GM23338 (cell line): Measurements from ENCODE around the gene RGS6. TPM values are rescaled to one million over a fixed set of nuclear protein-coding genes. Genes with fewer than 3 reads are reported as not detected.

ENCODE experiments used
- ATAC-seq: fragments of 200-7000 bp; cut with Tn5 transposase; 3 replicates; pipeline ENCODE4 v1.9.1; 2020
- DNase-seq: peaks from one replicate; pipeline ENCODE4 v3.0.0-alpha.2; 2015; ENCODE audit warnings: low spot score
- H2AFZ ChIP-seq: fragments of 200-600 bp; sonication (generic); 2 replicates; pipeline ENCODE4 v1.8.0; 2016; ENCODE audit warnings: antibody characterized with exemption, mild to moderate bottlenecking, moderate library complexity
- H3F3A ChIP-seq: fragments of 200-600 bp; sonication (generic); replicated peaks from 2 replicates; pipeline ENCODE4 v1.8.0; 2017; ENCODE audit warnings: antibody characterized with exemption, mixed run types, low read depth
- H3K27ac ChIP-seq: fragments of 200-600 bp; sonication (generic); 2 replicates; pipeline ENCODE4 v1.6.1; 2016; ENCODE audit warnings: low read depth
- H3K27me3 ChIP-seq: fragments of 200-600 bp; sonication (generic); 2 replicates; pipeline ENCODE4 v1.8.0; 2016; ENCODE audit warnings: mild to moderate bottlenecking, mixed run types, moderate library complexity; ENCODE audit not compliant: insufficient read depth
- H3K36me3 ChIP-seq: fragments of 200-600 bp; sonication (generic); 2 replicates; pipeline ENCODE4 v1.8.0; 2016; ENCODE audit warnings: mild to moderate bottlenecking; ENCODE audit not compliant: insufficient read depth
- H3K4me1 ChIP-seq: fragments of 200-600 bp; sonication (generic); 2 replicates; pipeline ENCODE4 v1.8.0; 2016; ENCODE audit warnings: mild to moderate bottlenecking, moderate library complexity; ENCODE audit not compliant: insufficient read depth
- H3K4me2 ChIP-seq: fragments of 200-600 bp; sonication (generic); 2 replicates; pipeline ENCODE4 v1.7.1; 2017; ENCODE audit warnings: mixed run types
- H3K4me3 ChIP-seq: fragments of 200-600 bp; sonication (generic); 2 replicates; pipeline ENCODE4 v1.6.1; 2016; ENCODE audit warnings: mixed run types
- H3K79me2 ChIP-seq: fragments of 200-600 bp; sonication (generic); replicated peaks from 2 replicates; pipeline ENCODE4 v1.8.0; 2017; ENCODE audit warnings: mild to moderate bottlenecking; ENCODE audit not compliant: insufficient read depth
- H3K9me2 ChIP-seq: fragments of 200-600 bp; sonication (generic); 2 replicates; pipeline ENCODE4 v1.8.0; 2017; ENCODE audit not compliant: insufficient read depth
- H4K20me1 ChIP-seq: fragments of 200-600 bp; sonication (generic); replicated peaks from 2 replicates; pipeline ENCODE4 v1.8.0; 2017; ENCODE audit warnings: mild to moderate bottlenecking; ENCODE audit not compliant: insufficient read depth
- H3K27ac Mint-ChIP-seq: 2 replicates; pipeline ENCODE4 v1.8.0; 2020; ENCODE audit warnings: inconsistent platforms, mild to moderate bottlenecking, moderate library complexity, mixed read lengths
- H3K27me3 Mint-ChIP-seq: 3 replicates; pipeline ENCODE4 v1.8.0; 2022; ENCODE audit warnings: low read depth, mild to moderate bottlenecking, moderate library complexity, mixed read lengths, inconsistent platforms; ENCODE audit not compliant: insufficient read depth, poor library complexity
- H3K36me3 Mint-ChIP-seq: 3 replicates; pipeline ENCODE4 v1.8.0; 2021; ENCODE audit warnings: low read depth, mild to moderate bottlenecking, inconsistent platforms, moderate library complexity, mixed read lengths
- H3K4me1 Mint-ChIP-seq: 3 replicates; pipeline ENCODE4 v1.8.0; 2020; ENCODE audit warnings: mild to moderate bottlenecking, inconsistent platforms, mixed read lengths
- H3K4me3 Mint-ChIP-seq: 3 replicates; pipeline ENCODE4 v1.8.0; 2021; ENCODE audit warnings: moderate library complexity, mild to moderate bottlenecking, inconsistent platforms, mixed read lengths
- H3K9me3 Mint-ChIP-seq: 3 replicates; pipeline ENCODE4 v1.8.0; 2020; ENCODE audit warnings: moderate library complexity, mild to moderate bottlenecking, inconsistent platforms, mixed read lengths
- EZH2 ChIP-seq: fragments of 200-600 bp; sonication (generic); IDR thresholded peaks from one replicate; pipeline ENCODE4 v1.8.0; 2017; ENCODE audit warnings: antibody characterized with exemption, mild to moderate bottlenecking, low read depth; ENCODE audit not compliant: unreplicated experiment
- EZH2phosphoT487 ChIP-seq: fragments of 200-600 bp; sonication (generic); IDR thresholded peaks from one replicate; pipeline ENCODE4 v1.8.1; 2018; ENCODE audit warnings: antibody characterized with exemption; ENCODE audit not compliant: unreplicated experiment
- JUNB ChIP-seq: IDR thresholded peaks from one replicate; pipeline ENCODE4 v1.6.1; 2016; ENCODE audit warnings: antibody characterized with exemption; ENCODE audit not compliant: unreplicated experiment
- NANOG ChIP-seq: IDR thresholded peaks from 2 replicates; pipeline ENCODE4 v1.6.1; 2016; ENCODE audit warnings: antibody characterized with exemption, borderline replicate concordance
- STAT1 ChIP-seq: IDR thresholded peaks from one replicate; pipeline ENCODE4 v1.6.1; 2016; ENCODE audit warnings: antibody characterized with exemption; ENCODE audit not compliant: unreplicated experiment
- ZNF114 ChIP-seq: fragments of 250-450 bp; sonication (Bioruptor Pico); IDR thresholded peaks from 2 replicates; pipeline ENCODE4 v1.5.0; 2020; ENCODE audit warnings: mild to moderate bottlenecking, moderate library complexity
- ZNF331 ChIP-seq: fragments of 250-450 bp; sonication (Bioruptor Pico); IDR thresholded peaks from 2 replicates; pipeline ENCODE4 v1.5.0; 2020; ENCODE audit warnings: low read depth, mild to moderate bottlenecking, moderate library complexity
- polyA plus RNA-seq: library from polyadenylated mRNA; unstranded; fragments of >200 nt; fragmentation: Nextera tagmentation; extraction: Ambion mirVana; gene quantifications from 2 replicates; pipeline ENCODE4 v1.2.1, GENCODE V29; 2016
- total RNA-seq: library from RNA; depleted of rRNA; stranded (reverse); fragments of >200 nt; shearing (Covaris generic); gene quantifications from 2 replicates; pipeline ENCODE4 v1.2.3, GENCODE V29; 2014
- TF ChIP-seq, protein P1 (sequence below): IDR thresholded peaks from 2 replicates; pipeline ENCODE4 v1.6.1; 2016; ENCODE audit warnings: antibody characterized with exemption
- TF ChIP-seq, protein P2 (sequence below), 2 experiments: fragments of 200-600 bp in 1 of 2; sonication (generic) in 1 of 2; conservative IDR thresholded peaks; 2 replicates each; pipeline versions ENCODE4 v1.5.1 to v1.6.1; 2016 to 2017; ENCODE audit warnings: antibody characterized with exemption in 2 of 2, low read depth in 2 of 2, mild to moderate bottlenecking in 2 of 2, moderate library complexity in 1 of 2

The RGS6 gene
- total and polyA plus RNA-seq, 2 experiments from 2014 or later = 0.66 to 0.83 TPM

DNA sequence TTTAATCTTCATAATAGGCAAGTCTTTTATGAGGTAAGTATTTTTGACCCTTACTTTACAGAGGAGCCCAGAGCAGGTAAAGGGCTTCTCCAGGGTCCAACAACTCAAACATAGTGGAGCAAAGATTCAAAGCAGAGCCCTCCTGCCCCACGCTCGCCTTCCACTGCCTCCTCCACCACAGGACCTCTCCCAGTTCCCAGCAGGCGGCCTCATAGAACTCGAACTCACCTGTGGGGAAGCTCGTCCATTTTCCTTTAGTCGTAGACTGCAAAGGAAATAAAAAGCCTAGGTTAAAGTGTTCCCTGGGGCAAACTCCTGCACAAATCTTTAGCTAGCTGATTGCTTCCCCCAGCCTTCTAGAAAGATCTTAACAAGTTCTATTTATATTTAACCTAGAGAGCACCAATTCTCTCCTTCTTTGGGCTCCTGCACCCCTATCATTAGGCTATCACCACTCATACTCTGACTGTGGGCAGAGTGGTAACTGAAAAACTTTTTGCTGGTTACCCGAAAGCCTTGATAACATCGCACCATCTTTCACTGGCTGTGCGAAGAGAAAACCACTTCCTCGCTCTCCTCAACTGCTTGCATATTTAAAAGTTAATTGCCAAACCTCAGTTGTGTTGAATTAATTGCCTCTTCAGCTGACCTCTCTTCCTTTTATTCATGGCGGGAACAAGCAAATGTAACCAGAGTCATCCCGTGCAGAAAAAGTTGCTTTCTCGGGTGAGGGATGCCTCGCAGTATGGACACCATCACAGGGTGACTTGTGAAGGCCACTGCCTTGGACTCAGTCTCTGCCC lies 662.1 kb downstream of the RGS6 start:
- H3K9me3 Mint-ChIP-seq = peaks cover 2% of the 10 kb centered on the region; the same call in 1 of the 3 replicates
- TF ChIP-seq NANOG = no peak
- Histone ChIP-seq H3K36me3 (no peaks in the 10 kb centered on the region), H3F3A (no peaks in the 10 kb centered on the region), H3K9me2 (0 out of 2 replicates have a peak, but pooled peaks cover 3% of the 10 kb centered on the region), H4K20me1 (no peaks in the 10 kb centered on the region), H3K27ac (no peak overlapping the region), H3K79me2 (no peaks in the 10 kb centered on the region), H3K4me2 (no peak overlapping the region), H3K27me3 (no peaks in the 10 kb centered on the region), H2AFZ (no peak overlapping the region), H3K4me3 (no peak overlapping the region), H3K4me1 (no peaks in the 10 kb centered on the region)
- no peak overlapping the region for H3K27ac Mint-ChIP-seq
- peaks cover 5% of the 10 kb centered on the region for H3K27me3 Mint-ChIP-seq
- H3K36me3 Mint-ChIP-seq = no peaks in the 10 kb centered on the region
- no peak for DNase-seq
- H3K4me3 Mint-ChIP-seq = no peak overlapping the region
- peaks cover 5% of the 10 kb centered on the region; the same call in 2 of the 3 replicates for H3K4me1 Mint-ChIP-seq
- ATAC-seq = no peak

DNA sequence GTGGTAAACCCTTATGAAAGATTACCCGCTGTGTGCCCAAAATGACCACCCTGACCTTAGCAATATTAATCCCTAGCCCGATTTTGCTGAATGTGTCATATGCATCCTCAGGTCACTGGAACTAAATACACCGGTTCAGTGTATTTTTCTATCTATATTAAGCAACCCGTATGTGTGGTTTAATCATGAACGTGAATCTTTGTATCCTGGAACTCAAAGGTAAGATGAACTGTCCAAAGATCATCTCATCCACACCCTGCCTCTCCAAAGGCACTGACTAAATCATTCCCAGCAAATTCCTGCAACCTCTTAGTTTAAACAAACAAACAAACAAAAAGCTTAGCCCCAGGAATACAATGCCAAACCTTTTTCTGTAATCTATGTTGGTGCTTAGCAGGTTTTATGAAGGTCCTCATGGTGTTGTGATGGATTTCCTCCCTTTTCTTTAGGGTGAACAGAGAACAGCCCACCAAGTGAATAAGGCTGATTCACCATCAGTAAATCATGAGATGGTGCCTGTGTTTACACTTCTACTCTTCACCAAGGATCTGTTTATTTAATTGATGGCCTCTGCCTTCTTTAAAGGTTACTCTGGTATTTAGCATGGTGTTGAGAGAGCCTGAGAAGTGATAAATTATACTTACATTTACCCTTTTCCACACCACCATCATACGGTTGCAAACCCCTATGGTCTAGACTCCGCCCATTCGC lies 663.1 kb downstream of the RGS6 start:
- H3K27me3 ChIP-seq = no peaks in the 10 kb centered on the region
- no peaks in the 10 kb centered on the region for H3F3A ChIP-seq
- H3K79me2 ChIP-seq = no peaks in the 10 kb centered on the region
- H3K36me3 Mint-ChIP-seq = no peaks in the 10 kb centered on the region
- H3K4me1 Mint-ChIP-seq = peaks cover 9% of the 10 kb centered on the region; the same call in 2 of the 3 replicates
- 0 out of 2 replicates have a peak, but pooled peaks cover 3% of the 10 kb centered on the region for H3K9me2 ChIP-seq
- ATAC-seq (no peak), DNase-seq (no peak)
- H3K9me3 Mint-ChIP-seq = peaks cover 2% of the 10 kb centered on the region; the same call in 1 of the 3 replicates
- no peak overlapping the region for H3K4me3 Mint-ChIP-seq
- no peak overlapping the region for H3K4me3 ChIP-seq
- H3K27ac ChIP-seq = no peak overlapping the region
- H3K27me3 Mint-ChIP-seq = peaks cover 8% of the 10 kb centered on the region
- no peak for TF ChIP-seq EZH2phosphoT487
- TF ChIP-seq, protein P1, sequence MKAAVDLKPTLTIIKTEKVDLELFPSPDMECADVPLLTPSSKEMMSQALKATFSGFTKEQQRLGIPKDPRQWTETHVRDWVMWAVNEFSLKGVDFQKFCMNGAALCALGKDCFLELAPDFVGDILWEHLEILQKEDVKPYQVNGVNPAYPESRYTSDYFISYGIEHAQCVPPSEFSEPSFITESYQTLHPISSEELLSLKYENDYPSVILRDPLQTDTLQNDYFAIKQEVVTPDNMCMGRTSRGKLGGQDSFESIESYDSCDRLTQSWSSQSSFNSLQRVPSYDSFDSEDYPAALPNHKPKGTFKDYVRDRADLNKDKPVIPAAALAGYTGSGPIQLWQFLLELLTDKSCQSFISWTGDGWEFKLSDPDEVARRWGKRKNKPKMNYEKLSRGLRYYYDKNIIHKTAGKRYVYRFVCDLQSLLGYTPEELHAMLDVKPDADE = no peak
- TF ChIP-seq ZNF331 = no peak
- H3K4me1 ChIP-seq = no peaks in the 10 kb centered on the region; the same call in 1 of the 2 replicates
- no peak overlapping the region for H2AFZ ChIP-seq
- H3K36me3 ChIP-seq = no peaks in the 10 kb centered on the region
- H3K4me2 ChIP-seq = no peak overlapping the region
- H3K27ac Mint-ChIP-seq = no peak overlapping the region
- no peaks in the 10 kb centered on the region for H4K20me1 ChIP-seq

DNA sequence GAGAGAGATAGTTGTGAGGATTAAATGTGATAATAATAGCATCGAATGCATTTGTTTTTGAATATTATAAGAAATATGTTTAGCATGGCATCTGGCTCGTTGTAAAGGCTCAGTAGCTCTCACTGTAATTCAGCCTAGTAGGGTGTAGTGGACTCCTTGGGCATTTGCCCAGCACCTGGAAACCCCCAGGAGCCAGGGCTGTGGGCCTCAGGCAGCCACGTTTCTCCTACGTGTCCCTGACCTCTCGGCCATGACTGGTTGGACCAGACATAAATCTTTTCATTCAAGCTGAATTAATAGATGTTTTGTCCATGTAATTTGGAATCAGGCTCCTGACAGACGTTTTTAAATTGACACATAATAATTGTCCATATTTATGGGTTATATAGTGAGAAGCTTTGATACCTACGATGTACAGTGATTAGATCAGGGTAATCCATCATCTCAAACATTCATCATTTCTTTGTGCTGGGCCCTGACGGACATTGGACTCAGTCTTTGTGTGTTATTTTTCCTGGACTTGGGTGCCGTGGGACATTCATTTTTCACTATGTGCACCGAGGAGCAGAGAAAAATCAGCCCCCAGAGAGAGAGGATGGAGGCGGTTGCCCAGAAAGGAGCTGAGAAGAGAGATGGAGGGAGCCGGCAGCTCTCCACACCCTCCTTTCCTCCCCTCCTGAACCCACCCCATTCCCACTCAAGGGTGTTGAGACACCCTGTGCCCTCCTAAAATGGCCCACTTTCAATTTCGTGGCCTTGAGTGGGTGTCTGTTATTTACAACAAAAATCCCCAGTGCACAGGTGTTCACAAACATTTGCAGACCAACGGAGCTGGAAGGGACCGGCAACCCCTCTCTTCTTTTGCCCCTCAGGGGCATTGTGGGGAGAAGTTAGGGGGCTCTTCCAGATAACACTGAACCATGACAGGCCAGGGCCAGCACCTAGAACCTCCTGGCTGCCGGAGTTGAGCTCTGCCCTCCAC lies 665.3 kb downstream of the RGS6 start:
- H3K79me2 ChIP-seq = no peaks in the 10 kb centered on the region
- H3K9me3 Mint-ChIP-seq = no peaks in the 10 kb centered on the region
- H3K4me1 Mint-ChIP-seq = peaks cover 20% of the 10 kb centered on the region
- ATAC-seq = no peak
- no peak overlapping the region for H3K4me2 ChIP-seq
- H2AFZ ChIP-seq = no peak overlapping the region
- H3F3A ChIP-seq = no peaks in the 10 kb centered on the region
- no peak overlapping the region for H3K27ac Mint-ChIP-seq
- peaks cover 7% of the 10 kb centered on the region for H3K27me3 Mint-ChIP-seq
- H3K4me3 Mint-ChIP-seq = no peak overlapping the region
- H4K20me1 ChIP-seq = no peaks in the 10 kb centered on the region
- no peak overlapping the region for H3K4me3 ChIP-seq
- no peaks in the 10 kb centered on the region for H3K36me3 Mint-ChIP-seq
- H3K9me2 ChIP-seq = no peaks in the 10 kb centered on the region
- no peaks in the 10 kb centered on the region for H3K36me3 ChIP-seq
- H3K27me3 ChIP-seq = no peaks in the 10 kb centered on the region
- no peaks in the 10 kb centered on the region; the same call in 1 of the 2 replicates for H3K4me1 ChIP-seq
- no peak overlapping the region for H3K27ac ChIP-seq
- no peak for DNase-seq
- no peak for TF ChIP-seq EZH2
- no peak for TF ChIP-seq JUNB
- TF ChIP-seq NANOG = no peak
- TF ChIP-seq, protein P2, sequence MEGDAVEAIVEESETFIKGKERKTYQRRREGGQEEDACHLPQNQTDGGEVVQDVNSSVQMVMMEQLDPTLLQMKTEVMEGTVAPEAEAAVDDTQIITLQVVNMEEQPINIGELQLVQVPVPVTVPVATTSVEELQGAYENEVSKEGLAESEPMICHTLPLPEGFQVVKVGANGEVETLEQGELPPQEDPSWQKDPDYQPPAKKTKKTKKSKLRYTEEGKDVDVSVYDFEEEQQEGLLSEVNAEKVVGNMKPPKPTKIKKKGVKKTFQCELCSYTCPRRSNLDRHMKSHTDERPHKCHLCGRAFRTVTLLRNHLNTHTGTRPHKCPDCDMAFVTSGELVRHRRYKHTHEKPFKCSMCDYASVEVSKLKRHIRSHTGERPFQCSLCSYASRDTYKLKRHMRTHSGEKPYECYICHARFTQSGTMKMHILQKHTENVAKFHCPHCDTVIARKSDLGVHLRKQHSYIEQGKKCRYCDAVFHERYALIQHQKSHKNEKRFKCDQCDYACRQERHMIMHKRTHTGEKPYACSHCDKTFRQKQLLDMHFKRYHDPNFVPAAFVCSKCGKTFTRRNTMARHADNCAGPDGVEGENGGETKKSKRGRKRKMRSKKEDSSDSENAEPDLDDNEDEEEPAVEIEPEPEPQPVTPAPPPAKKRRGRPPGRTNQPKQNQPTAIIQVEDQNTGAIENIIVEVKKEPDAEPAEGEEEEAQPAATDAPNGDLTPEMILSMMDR (conservative IDR thresholded peaks at IDR 0.05; ENCODE audit: low read depth in 2 of 2) = no peak
- no peak for TF ChIP-seq STAT1
- no peak for TF ChIP-seq ZNF114 (CRISPR knock-in tag)
